ENCODE results near the gene KCNMB2.

GRCh38 chr3:178671791-178672190, 135.6 kb downstream of the KCNMB2 start:
- TF ChIP-seq CTCF (IDR thresholded peaks at IDR 0.05) (no peak), POLR2A (IDR thresholded peaks at IDR 0.05) (no peak)

Data from right lobe of liver (tissue), 4 donors.